ENCODE results near the gene FAM167B.

Gene FAM167B

GRCh38 chr1:32265846-32266245 is 18.8 kb downstream of the FAM167B start:
- no peak for DNase-seq (ENCODE audit: low read depth)
- H3K4me3 ChIP-seq (ENCODE audit: low read depth, low read length): no peak overlapping the region
- TF ChIP-seq, protein P1, sequence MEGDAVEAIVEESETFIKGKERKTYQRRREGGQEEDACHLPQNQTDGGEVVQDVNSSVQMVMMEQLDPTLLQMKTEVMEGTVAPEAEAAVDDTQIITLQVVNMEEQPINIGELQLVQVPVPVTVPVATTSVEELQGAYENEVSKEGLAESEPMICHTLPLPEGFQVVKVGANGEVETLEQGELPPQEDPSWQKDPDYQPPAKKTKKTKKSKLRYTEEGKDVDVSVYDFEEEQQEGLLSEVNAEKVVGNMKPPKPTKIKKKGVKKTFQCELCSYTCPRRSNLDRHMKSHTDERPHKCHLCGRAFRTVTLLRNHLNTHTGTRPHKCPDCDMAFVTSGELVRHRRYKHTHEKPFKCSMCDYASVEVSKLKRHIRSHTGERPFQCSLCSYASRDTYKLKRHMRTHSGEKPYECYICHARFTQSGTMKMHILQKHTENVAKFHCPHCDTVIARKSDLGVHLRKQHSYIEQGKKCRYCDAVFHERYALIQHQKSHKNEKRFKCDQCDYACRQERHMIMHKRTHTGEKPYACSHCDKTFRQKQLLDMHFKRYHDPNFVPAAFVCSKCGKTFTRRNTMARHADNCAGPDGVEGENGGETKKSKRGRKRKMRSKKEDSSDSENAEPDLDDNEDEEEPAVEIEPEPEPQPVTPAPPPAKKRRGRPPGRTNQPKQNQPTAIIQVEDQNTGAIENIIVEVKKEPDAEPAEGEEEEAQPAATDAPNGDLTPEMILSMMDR (IDR thresholded peaks at IDR 0.05; ENCODE audit: control insufficient read depth, extremely low read depth, insufficient read depth): no peak

DNA sequence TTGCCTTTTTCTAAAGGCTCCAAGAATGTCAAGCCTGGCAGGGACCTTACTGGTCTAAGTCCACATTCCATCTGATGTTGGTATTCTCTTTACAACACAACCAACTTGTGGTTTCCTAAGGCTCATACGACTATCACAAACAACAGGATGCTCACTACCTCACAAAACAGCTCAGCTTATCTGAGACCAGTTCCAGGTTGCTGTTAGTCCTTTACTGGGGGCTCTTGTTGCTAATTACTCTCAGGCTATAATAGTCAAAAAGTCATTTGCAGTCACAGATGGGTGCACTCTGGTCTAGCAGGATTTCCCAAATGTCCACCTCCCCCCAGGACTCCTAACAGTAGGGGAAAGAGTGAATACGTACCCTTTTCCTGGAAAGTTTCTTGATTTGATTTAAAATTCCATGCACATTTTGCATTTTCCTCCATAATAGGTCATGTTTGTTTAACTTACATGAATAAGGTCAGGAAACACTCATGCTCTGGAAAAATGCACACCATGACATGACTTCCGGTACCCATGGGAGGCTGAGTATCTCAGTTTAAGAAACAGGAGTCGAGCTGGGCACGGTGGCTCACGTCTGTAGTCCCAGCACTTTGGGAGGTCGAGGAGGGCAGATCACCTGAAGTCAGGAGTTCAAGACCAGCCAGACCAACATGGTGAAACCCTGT is 20.0 kb downstream of the FAM167B start:
- TF ChIP-seq, protein P1 (IDR thresholded peaks at IDR 0.05; ENCODE audit: control insufficient read depth, extremely low read depth, insufficient read depth): no peak
- no peak overlapping the region for H3K4me3 ChIP-seq (ENCODE audit: low read depth, low read length)
- no peak for DNase-seq (ENCODE audit: low read depth)

- no peak overlapping the region for H3K4me3 ChIP-seq (ENCODE audit: low read depth, low read length)
- DNase-seq (ENCODE audit: low read depth): no peak
- TF ChIP-seq, protein P1 (IDR thresholded peaks at IDR 0.05; ENCODE audit: control insufficient read depth, extremely low read depth, insufficient read depth): no peak
These were observed 22.7 kb downstream of the FAM167B start for GRCh38 chr1:32269744-32270143.

DNA sequence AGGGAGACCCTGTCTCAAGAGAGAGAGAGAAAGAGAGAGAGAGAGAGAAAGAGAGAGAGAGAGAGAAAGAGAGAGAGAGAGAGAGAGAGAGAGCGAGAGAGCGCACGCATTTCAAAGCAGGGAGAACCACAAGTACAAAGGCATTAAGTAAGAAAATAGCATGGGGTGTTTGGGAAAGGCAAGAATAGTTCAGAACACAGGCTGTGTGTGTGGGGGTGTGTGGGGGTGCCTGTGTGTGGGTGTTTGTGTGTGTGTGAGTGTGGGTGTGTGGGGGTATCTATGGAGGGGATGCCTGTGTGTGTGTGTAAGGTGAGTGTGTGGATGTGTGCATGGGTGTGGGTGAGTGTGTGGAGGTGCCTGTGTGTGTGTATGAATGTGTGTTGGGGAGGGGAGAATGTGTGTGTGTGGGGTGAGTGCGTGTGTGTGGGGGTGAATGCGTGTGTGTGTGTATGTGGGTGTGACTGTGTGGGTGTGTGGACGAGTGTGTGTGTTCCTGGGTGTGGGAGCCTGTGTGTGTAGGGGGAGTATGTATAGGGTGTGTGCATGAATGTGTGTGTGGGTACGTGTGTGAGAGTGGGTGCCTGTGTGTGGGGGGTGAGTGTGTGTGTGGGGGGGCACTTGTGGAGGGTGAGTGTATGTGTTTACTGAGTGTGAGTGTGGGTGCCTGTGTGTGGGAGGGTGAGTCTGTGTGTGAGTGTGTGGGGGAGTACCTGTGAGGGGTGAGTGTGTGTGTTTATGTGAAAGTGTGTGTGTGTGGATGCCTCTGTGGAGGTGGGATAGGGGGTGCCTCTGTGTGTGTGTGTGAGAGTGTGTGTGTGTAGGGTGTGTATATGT is 25.8 kb downstream of the FAM167B start:
- no peak overlapping the region for H3K4me3 ChIP-seq (ENCODE audit: low read depth, low read length)
- no peak for DNase-seq (ENCODE audit: low read depth)
- TF ChIP-seq, protein P1 (IDR thresholded peaks at IDR 0.05; ENCODE audit: control insufficient read depth, extremely low read depth, insufficient read depth): no peak

DNA sequence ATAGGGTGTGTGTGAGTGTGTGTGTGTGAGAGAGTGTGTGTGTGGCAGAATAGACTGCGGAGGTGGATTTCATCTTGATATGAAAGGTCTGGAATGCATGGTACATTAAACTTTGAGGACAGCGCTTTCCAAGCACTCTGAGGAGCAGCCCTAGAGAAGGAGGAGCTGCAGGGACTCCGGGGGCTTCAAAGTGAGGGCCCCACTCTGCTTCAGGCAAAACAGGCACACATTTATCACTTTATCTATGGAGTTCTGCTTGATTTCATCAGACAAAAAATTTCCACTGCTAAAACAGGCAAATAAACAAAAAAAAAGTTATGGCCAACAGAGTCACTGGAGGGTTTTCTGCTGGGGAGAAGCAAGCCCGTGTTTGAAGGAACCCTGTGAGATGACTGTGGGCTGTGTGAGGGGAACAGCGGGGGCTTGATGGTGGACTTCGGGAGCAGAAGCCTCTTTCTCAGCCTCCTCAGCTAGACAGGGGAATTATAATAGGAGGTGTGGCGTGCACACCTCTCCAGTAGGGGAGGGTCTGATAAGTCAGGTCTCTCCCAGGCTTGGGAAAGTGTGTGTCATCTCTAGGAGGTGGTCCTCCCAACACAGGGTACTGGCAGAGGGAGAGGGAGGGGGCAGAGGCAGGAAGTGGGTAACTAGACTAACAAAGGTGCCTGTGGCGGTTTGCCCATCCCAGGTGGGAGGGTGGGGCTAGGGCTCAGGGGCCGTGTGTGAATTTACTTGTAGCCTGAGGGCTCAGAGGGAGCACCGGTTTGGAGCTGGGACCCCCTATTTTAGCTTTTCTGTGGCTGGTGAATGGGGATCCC is 26.6 kb downstream of the FAM167B start:
- TF ChIP-seq, protein P1 (IDR thresholded peaks at IDR 0.05; ENCODE audit: control insufficient read depth, extremely low read depth, insufficient read depth): no peak
- no peak for DNase-seq (ENCODE audit: low read depth)
- no peak overlapping the region for H3K4me3 ChIP-seq (ENCODE audit: low read depth, low read length)

- no peak overlapping the region for H3K4me3 ChIP-seq (ENCODE audit: low read depth, low read length)
- TF ChIP-seq, protein P1 (IDR thresholded peaks at IDR 0.05; ENCODE audit: control insufficient read depth, extremely low read depth, insufficient read depth): no peak
These were observed 27.8 kb downstream of the FAM167B start for GRCh38 chr1:32274646-32275340.

More at GRCh38 chr1:32274646-32275340, 27.8 kb downstream of the FAM167B start:
- no peak for DNase-seq (ENCODE audit: low read depth)
